22Rv1 (cell line): Measurements from ENCODE around the gene CDR2L.
"Not testable (repeated sequence)": the region's sequence is repeated elsewhere in the genome, so short reads cannot be mapped to it uniquely, and the experiment has no call there.

Experiments used
- H3K27ac ChIP-seq: fragments of 450-650 bp; 2 replicates; pipeline ENCODE4 v1.5.1; 2017
- ZFX ChIP-seq: fragments of 450-650 bp; IDR thresholded peaks from 2 replicates; pipeline ENCODE4 v1.6.1; 2017; ENCODE audit warnings: antibody characterized with exemption, borderline replicate concordance
- TF ChIP-seq, protein P1 (sequence below): fragments of 450-650 bp; IDR thresholded peaks from 2 replicates; pipeline ENCODE4 v1.5.1; 2017; ENCODE audit warnings: mild to moderate bottlenecking

Gene CDR2L

DNA sequence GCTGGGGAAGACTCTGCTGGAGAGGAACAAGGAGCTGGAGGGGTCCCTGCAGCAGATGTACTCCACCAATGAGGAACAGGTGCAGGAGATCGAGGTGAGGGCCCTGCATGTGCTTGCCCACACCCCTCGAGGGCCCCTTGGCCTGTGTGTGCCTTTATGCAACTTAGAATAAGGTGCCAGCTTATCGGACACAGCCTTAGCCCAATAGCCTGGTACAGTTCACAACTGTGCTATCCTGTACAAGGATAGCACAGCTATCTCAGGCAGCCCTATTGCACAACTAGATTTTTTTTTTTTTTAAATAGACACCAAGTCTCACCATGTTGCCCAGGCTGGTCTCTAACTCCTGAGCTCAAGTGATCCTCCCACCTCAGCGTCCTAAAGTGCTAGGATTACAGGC, 12.1 kb downstream of the CDR2L start:
- TF ChIP-seq, protein P1, sequence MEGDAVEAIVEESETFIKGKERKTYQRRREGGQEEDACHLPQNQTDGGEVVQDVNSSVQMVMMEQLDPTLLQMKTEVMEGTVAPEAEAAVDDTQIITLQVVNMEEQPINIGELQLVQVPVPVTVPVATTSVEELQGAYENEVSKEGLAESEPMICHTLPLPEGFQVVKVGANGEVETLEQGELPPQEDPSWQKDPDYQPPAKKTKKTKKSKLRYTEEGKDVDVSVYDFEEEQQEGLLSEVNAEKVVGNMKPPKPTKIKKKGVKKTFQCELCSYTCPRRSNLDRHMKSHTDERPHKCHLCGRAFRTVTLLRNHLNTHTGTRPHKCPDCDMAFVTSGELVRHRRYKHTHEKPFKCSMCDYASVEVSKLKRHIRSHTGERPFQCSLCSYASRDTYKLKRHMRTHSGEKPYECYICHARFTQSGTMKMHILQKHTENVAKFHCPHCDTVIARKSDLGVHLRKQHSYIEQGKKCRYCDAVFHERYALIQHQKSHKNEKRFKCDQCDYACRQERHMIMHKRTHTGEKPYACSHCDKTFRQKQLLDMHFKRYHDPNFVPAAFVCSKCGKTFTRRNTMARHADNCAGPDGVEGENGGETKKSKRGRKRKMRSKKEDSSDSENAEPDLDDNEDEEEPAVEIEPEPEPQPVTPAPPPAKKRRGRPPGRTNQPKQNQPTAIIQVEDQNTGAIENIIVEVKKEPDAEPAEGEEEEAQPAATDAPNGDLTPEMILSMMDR, result no peak

DNA sequence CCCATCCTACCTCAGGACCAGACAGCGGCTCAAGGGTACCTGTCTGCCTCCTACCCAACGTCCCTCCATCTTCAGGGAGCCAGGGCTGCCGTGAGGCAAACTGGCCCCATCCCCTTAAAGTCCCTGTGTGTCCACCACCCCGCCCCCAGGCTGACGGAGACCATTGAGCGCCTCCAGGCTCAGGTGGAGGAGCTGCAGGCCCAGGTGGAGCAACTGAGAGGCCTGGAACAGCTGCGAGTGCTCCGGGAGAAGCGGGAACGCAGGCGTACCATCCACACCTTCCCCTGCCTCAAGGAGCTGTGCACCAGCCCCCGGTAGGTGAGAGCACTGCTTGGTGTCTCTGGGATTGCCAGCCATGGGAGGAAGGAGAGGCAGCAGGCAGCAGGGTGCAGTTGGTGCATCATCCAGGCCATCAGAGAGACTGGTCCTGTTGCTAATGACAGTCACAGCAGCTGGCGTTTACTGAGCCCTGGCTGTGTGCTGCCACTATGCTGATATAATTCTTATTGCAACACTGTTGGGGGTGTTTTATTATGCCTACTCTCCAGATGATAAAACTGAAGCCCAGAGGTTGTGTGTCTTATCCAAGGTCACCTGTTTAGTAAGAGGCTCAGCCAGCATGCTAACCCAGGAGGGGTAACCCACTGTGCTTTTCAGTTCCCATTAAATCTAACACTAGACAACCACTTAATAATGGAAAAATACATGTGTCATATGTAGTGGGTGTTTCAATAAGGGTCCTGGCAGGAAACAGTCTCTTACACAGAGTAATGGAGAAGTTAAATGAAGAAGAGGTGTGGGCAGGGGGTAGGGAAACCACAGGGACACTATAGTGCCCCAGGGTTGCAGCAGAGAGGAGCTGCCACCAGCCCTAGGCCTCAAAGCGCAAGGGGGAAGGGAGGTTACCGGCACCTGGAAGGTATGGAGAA, 14.7 kb downstream of the CDR2L start:
- no peak for TF ChIP-seq ZFX
- TF ChIP-seq, protein P1, result no peak
- H3K27ac ChIP-seq, result no peak overlapping the region

More for the DNA sequence above, 12.1 kb downstream of the CDR2L start:
- H3K27ac ChIP-seq, result no peak overlapping the region

DNA sequence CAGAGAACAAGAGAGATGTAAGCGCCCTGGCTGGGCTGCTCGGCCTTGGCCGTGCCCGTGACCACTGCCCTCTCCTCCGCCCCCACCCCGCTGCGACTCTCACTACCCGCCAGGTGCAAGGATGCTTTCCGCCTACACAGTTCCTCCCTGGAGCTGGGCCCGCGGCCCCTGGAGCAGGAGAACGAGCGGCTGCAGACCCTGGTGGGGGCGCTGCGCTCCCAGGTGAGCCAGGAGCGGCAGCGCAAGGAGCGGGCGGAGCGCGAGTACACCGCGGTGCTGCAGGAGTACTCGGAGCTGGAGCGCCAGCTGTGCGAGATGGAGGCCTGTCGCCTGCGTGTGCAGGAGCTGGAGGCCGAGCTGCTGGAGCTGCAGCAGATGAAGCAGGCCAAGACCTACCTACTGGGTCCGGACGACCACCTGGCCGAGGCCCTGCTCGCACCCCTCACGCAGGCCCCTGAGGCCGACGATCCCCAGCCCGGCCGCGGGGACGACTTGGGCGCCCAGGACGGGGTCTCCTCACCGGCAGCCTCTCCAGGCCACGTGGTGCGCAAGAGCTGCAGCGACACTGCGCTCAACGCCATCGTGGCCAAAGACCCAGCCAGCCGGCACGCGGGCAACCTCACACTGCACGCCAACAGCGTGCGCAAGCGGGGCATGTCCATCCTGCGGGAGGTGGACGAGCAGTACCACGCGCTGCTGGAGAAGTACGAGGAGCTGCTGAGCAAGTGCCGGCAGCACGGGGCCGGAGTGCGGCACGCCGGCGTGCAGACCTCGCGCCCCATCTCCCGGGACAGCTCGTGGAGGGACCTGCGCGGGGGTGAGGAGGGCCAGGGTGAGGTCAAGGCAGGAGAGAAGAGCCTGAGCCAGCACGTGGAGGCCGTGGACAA, 15.9 kb downstream of the CDR2L start:
- H3K27ac ChIP-seq, result no peak overlapping the region
- TF ChIP-seq, protein P1, result no peak
- no peak for TF ChIP-seq ZFX

DNA sequence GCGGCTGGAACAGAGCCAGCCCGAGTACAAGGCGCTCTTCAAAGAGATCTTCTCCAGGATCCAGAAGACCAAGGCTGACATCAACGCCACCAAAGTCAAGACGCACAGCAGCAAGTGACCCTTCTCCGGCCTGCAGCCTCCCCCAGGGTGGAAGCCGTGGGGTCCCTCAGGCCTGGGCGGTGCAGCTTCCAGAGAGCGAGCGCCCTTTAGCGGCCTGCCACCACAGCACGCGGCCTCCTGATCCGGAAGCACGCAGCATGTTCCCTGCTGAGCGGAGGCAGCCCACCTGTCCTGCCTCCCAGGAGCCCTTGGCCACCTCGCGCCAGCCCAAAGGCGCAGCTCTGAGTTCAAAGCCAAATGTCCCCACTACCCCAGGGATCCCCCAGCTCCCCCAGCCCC, 16.5 kb downstream of the CDR2L start:
- no peak for TF ChIP-seq ZFX
- TF ChIP-seq, protein P1, result no peak
- no peak overlapping the region for H3K27ac ChIP-seq

DNA sequence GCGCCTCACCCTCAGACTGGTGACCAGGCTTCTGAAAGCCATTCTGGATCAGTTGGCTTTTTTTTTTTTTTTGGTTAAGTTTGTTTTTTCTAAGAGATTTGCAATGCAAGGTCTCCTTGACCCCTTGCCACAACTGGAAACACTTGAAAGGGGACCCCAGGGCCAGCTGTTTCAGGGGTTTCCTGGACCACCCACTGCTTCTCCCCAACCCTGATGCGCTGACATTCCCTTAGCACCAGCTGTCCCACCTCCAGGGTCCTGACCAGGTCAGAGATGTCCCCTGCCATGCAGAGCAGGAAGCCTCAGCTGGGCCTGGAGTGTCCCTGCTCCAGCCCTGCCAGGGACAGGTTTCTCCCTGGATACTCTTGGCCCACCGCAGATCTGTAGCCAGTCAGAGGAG, 16.9 kb downstream of the CDR2L start:
- no peak overlapping the region for H3K27ac ChIP-seq
- TF ChIP-seq ZFX, result no peak
- TF ChIP-seq, protein P1, result no peak

DNA sequence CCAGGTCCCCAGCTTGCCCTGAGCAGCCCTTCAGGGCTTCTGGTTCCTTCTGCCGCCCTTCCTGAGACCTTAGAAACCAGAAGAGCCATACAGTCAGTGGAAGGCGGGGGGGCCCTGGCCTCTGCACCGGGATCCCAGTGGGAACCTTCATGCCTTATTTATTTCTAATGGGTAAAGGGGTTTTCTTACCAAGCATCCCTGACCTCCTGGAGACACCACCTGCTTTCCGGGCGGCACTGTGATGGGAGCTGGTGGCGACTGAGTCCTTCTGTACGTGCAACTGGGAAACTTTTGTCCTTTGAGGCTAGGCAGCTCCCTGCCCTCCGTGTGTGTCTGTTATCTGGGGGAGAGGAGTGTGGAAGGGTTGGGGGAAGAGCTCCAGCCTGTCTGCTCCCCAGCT, 17.9 kb downstream of the CDR2L start:
- TF ChIP-seq ZFX, result no peak
- TF ChIP-seq, protein P1, result no peak
- no peak overlapping the region for H3K27ac ChIP-seq

DNA sequence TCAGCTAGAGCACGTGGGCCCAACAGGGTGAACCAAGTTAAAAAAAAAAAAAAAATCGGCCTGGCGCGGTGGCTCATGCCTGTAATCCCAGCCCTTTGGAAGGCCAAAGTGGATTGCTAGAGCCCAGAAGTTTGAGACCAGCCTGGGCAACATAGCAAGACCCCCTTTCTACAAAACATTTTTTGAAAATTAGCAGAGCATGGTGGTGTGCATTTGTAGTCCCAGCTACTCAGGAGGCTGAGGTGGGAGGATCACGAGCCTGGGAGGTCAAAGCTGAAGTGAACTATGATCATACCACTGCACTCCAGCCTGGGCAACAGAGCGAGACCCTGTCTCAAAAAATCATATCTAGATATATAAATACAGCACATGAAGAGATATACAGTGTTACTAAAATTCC, 18.7 kb downstream of the CDR2L start:
- not testable (repeated sequence) for H3K27ac ChIP-seq
